Transverse colon (tissue), 3 donors: Measurements from ENCODE around the gene KRT1.

ENCODE experiments used
- POLR2A ChIP-seq: fragments of 450-650 bp; IDR thresholded peaks from one replicate; pipeline ENCODE4 v1.6.1; 2016; ENCODE audit warnings: antibody characterized with exemption, mild to moderate bottlenecking, moderate library complexity
- TF ChIP-seq, protein P1 (sequence below), 5 experiments: fragments of 200-600 bp in 3 of 5; fragments of 450-650 bp in 2 of 5; sonication (generic) in 3 of 5; IDR thresholded peaks; 1 replicate in 2 of 5; 2 replicates in 3 of 5; pipeline ENCODE4 v1.5.1; 2016 to 2017; ENCODE audit warnings: antibody characterized with exemption in 5 of 5, inconsistent platforms in 3 of 5, mild to moderate bottlenecking in 2 of 5, moderate library complexity in 1 of 5

DNA sequence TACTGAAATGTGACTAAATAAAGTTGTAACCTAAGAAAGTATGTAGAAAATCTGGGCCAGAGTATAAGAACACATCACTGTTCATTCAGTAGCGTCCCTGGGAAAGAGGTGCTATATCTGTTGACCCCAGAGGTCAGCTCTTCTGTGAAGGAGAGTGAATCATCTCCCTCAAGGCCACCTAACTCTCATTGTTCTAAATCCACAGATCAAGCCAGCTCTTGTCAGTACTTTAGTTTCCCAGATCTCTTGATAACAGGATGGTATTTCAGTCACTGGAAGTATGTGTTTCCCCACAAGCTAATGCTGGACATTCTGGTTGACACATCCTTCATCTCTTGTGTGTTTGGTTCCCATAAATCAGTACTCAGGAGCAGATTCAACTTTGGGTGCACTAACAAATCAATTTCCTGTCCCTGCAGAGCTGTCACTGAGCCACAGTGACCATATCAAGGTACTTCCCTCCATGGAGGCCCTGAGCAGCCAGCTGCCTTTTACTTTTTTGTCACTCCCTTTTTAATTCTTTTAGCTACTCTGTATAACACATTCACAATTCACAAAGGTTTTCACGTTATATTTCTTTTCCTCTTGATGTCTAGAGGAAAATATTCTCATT is 7.8 kb downstream of the KRT1 start:
- TF ChIP-seq, protein P1, sequence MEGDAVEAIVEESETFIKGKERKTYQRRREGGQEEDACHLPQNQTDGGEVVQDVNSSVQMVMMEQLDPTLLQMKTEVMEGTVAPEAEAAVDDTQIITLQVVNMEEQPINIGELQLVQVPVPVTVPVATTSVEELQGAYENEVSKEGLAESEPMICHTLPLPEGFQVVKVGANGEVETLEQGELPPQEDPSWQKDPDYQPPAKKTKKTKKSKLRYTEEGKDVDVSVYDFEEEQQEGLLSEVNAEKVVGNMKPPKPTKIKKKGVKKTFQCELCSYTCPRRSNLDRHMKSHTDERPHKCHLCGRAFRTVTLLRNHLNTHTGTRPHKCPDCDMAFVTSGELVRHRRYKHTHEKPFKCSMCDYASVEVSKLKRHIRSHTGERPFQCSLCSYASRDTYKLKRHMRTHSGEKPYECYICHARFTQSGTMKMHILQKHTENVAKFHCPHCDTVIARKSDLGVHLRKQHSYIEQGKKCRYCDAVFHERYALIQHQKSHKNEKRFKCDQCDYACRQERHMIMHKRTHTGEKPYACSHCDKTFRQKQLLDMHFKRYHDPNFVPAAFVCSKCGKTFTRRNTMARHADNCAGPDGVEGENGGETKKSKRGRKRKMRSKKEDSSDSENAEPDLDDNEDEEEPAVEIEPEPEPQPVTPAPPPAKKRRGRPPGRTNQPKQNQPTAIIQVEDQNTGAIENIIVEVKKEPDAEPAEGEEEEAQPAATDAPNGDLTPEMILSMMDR (IDR thresholded peaks at IDR 0.05), result no peak
- TF ChIP-seq POLR2A, result no peak
